Glutamatergic neuron (in vitro differentiated cells): Measurements from ENCODE around the gene RAB11FIP3. TPM values are rescaled to one million over a fixed set of nuclear protein-coding genes. Genes with fewer than 3 reads are reported as not detected.

Source experiments
- DNase-seq: peaks from one replicate; pipeline ENCODE4 v3.0.0; 2022
- H3K27ac Mint-ChIP-seq: one replicate; pipeline ENCODE4 v1.8.0; 2020; ENCODE audit warnings: mild to moderate bottlenecking, mixed read lengths, inconsistent platforms; ENCODE audit not compliant: unreplicated experiment
- H3K27me3 Mint-ChIP-seq: one replicate; pipeline ENCODE4 v1.8.0; 2020; ENCODE audit warnings: mild to moderate bottlenecking, moderate library complexity, mixed read lengths, inconsistent platforms; ENCODE audit not compliant: unreplicated experiment
- H3K36me3 Mint-ChIP-seq: one replicate; pipeline ENCODE4 v1.8.0; 2020; ENCODE audit warnings: mild to moderate bottlenecking, mixed read lengths, inconsistent platforms; ENCODE audit not compliant: unreplicated experiment
- H3K4me1 Mint-ChIP-seq: one replicate; pipeline ENCODE4 v1.8.0; 2020; ENCODE audit warnings: mild to moderate bottlenecking, low read depth, mixed read lengths, inconsistent platforms; ENCODE audit not compliant: unreplicated experiment
- H3K4me3 Mint-ChIP-seq: one replicate; pipeline ENCODE4 v1.8.0; 2020; ENCODE audit warnings: mild to moderate bottlenecking, mixed read lengths, inconsistent platforms; ENCODE audit not compliant: unreplicated experiment
- H3K9me3 Mint-ChIP-seq: one replicate; pipeline ENCODE4 v1.8.0; 2020; ENCODE audit warnings: mild to moderate bottlenecking, moderate library complexity, mixed read lengths, inconsistent platforms; ENCODE audit not compliant: unreplicated experiment
- CTCF ChIP-seq: fragments of 200-600 bp; sonication (generic); IDR thresholded peaks from one replicate; pipeline ENCODE4 v1.5.0; 2021; ENCODE audit not compliant: partially characterized antibody, unreplicated experiment
- total RNA-seq: library from RNA; stranded (reverse); fragmentation: NEBNext Ultra II Directional; extraction: Animal tissue kit (Norgen Biotek cat#: 25700); gene quantifications from one replicate; pipeline ENCODE4 v1.2.1, GENCODE V29; 2021; ENCODE audit not compliant: unreplicated experiment

The RAB11FIP3 gene
- total RNA-seq, 1 donor from 2014 or later, result 103 TPM

- Mint-ChIP-seq H3K27ac (peak overlapping the region; percentile 43), H3K36me3 (no peaks in the 10 kb centered on the region), H3K4me3 (peak overlapping the region; percentile 88), H3K27me3 (peaks cover 10% of the 10 kb centered on the region), H3K4me1 (peaks cover 16% of the 10 kb centered on the region), H3K9me3 (peaks cover 11% of the 10 kb centered on the region)
- no peak for TF ChIP-seq CTCF
- no peak for DNase-seq
Observed at GRCh38 chr16:529012-529575, 103.6 kb downstream of the RAB11FIP3 start.

GRCh38 chr16:530111-530817, 104.8 kb downstream of the RAB11FIP3 start:
- Mint-ChIP-seq H3K9me3 (peaks cover 9% of the 10 kb centered on the region), H3K27me3 (peaks cover 10% of the 10 kb centered on the region), H3K4me1 (peaks cover 16% of the 10 kb centered on the region), H3K4me3 (peak overlapping the region; percentile 78), H3K36me3 (no peaks in the 10 kb centered on the region), H3K27ac (peak overlapping the region; percentile 59)
- no peak for TF ChIP-seq CTCF
- no peak for DNase-seq

GRCh38 chr16:531494-532125, 106.2 kb downstream of the RAB11FIP3 start:
- Mint-ChIP-seq H3K27ac (no peak overlapping the region), H3K36me3 (no peaks in the 10 kb centered on the region), H3K9me3 (peaks cover 4% of the 10 kb centered on the region), H3K27me3 (peaks cover 7% of the 10 kb centered on the region), H3K4me3 (no peak overlapping the region), H3K4me1 (peaks cover 8% of the 10 kb centered on the region)
- no peak for TF ChIP-seq CTCF
- no peak for DNase-seq

- H3K36me3 Mint-ChIP-seq, result no peaks in the 10 kb centered on the region
- H3K27me3 Mint-ChIP-seq, result peaks cover 7% of the 10 kb centered on the region
- no peak overlapping the region for H3K4me3 Mint-ChIP-seq
- peaks cover 7% of the 10 kb centered on the region for H3K4me1 Mint-ChIP-seq
- no peak for TF ChIP-seq CTCF
- H3K9me3 Mint-ChIP-seq, result peaks cover 3% of the 10 kb centered on the region
- H3K27ac Mint-ChIP-seq, result no peak overlapping the region
- peak; percentile 66 for DNase-seq
Observed at GRCh38 chr16:533391-534123, 108.1 kb downstream of the RAB11FIP3 start.

- no peaks in the 10 kb centered on the region for H3K36me3 Mint-ChIP-seq
- H3K4me3 Mint-ChIP-seq, result no peak overlapping the region
- no peak for TF ChIP-seq CTCF
- no peaks in the 10 kb centered on the region for H3K9me3 Mint-ChIP-seq
- no peak for DNase-seq
- peaks cover 5% of the 10 kb centered on the region for H3K4me1 Mint-ChIP-seq
- H3K27me3 Mint-ChIP-seq, result peaks cover 4% of the 10 kb centered on the region
- H3K27ac Mint-ChIP-seq, result no peak overlapping the region
Observed at GRCh38 chr16:534135-534534, 108.7 kb downstream of the RAB11FIP3 start.
